ENCODE measurements around the gene BMPR1A. TPM values are rescaled to one million over a fixed set of nuclear protein-coding genes. Genes with fewer than 3 reads are reported as not detected.

The BMPR1A gene
- total RNA-seq, 2 donors from 2014 or later: 9.9 to 12.2 TPM

DNA sequence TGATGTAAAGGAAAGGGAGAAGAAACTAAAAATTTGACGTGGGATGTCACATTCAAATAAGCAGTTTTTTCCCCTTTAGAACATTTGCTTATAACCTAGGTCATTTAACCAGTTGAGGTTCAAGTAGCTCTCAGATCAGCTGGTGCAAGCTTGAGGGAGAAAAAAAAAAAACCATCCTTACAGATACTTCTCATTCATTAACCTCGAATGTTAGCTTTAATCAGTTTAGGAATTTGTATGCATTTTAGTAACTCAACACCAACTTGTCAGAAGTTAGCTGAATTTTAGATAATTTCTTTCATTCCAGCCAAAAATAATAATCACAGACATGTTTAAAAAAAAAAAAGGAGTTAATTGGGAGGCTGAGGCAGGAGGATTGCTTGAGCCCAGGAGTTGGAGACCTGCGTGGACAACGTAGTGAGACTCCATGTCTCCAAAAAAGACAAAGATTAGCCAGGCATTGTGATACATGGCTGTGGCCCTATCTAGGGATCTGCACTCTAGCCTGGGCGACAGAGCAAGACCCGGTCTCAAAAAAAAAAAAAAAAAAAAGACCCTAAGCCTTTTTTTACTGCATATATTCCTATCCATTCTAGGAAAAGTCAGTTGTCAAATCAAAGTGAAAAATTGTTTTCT is 46.2 kb downstream of the BMPR1A start:
- intact Hi-C loops (cut with DNase I): no loop called here
- DNase-seq (no peak), ATAC-seq (no peak)
- Histone ChIP-seq H3K4me1 (no peaks in the 10 kb centered on the region), H3K36me3 (replicated peaks in 1 of 2; ENCODE audit: insufficient read depth in 1 of 2, low read depth in 2 of 2) (no peaks in the 10 kb centered on the region), H3K4me3 (no peak overlapping the region), H3K27ac (no peak overlapping the region), H3K9me3 (no peaks in the 10 kb centered on the region), H3K27me3 (no peaks in the 10 kb centered on the region)
- 77 to 80% methylated on average over 6 of the region's 6 CpGs for WGBS, 2 donors
- TF ChIP-seq, protein P1, sequence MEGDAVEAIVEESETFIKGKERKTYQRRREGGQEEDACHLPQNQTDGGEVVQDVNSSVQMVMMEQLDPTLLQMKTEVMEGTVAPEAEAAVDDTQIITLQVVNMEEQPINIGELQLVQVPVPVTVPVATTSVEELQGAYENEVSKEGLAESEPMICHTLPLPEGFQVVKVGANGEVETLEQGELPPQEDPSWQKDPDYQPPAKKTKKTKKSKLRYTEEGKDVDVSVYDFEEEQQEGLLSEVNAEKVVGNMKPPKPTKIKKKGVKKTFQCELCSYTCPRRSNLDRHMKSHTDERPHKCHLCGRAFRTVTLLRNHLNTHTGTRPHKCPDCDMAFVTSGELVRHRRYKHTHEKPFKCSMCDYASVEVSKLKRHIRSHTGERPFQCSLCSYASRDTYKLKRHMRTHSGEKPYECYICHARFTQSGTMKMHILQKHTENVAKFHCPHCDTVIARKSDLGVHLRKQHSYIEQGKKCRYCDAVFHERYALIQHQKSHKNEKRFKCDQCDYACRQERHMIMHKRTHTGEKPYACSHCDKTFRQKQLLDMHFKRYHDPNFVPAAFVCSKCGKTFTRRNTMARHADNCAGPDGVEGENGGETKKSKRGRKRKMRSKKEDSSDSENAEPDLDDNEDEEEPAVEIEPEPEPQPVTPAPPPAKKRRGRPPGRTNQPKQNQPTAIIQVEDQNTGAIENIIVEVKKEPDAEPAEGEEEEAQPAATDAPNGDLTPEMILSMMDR (IDR thresholded peaks at IDR 0.05): no peak
- no peak for TF ChIP-seq POLR2A (IDR thresholded peaks at IDR 0.05)

DNA sequence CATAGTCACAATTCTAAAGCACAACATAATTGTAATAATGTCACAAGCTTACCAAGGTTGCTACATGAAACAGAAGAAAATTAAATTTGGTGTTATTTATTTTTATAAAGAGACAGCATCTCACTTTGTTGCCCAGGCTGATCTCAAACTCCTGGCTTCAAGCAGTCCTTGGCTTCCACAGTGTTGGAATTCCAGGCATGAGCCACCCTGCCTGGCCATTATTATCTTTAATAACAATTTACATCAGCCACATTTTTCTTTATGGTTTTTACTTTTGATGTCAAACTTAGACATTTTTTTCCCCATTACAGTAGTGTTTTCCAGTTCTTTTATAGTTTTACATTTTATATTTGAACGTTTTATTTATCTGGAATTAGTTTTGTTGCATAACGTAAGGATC is 46.7 kb downstream of the BMPR1A start:
- intact Hi-C loops (cut with DNase I): no loop called here
- Histone ChIP-seq H3K27me3 (no peaks in the 10 kb centered on the region), H3K4me3 (no peak overlapping the region), H3K27ac (no peak overlapping the region), H3K36me3 (replicated peaks in 1 of 2; ENCODE audit: insufficient read depth in 1 of 2, low read depth in 2 of 2) (no peaks in the 10 kb centered on the region), H3K9me3 (no peaks in the 10 kb centered on the region), H3K4me1 (no peaks in the 10 kb centered on the region)
- 85 to 86% methylated on average over 2 of the region's 2 CpGs for WGBS, 2 donors
- TF ChIP-seq, protein P1 (IDR thresholded peaks at IDR 0.05): no peak
- TF ChIP-seq POLR2A (IDR thresholded peaks at IDR 0.05): no peak
- ATAC-seq (no peak), DNase-seq (no peak)

DNA sequence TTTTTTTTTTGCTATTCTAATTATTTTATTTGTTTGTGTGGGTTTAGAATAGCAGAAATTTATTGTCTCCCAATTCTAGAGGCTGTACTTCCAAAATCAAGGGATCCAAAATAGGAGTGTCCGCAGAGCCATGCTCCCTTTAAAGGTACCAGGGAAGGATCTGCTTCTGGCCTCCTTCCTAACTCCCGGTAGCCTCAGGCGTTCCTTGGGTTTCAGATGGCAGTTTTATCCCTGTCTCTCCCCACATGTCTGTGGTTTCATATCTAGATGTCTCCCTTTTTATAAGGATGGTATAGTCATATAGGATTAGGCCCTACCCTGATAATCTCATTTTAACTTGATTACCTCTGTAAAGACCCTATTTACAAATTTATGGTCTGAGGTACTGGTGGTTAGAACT is 48.4 kb downstream of the BMPR1A start:
- H3K4me3 ChIP-seq: no peak overlapping the region
- H3K36me3 ChIP-seq (replicated peaks in 1 of 2; ENCODE audit: insufficient read depth in 1 of 2, low read depth in 2 of 2): no peaks in the 10 kb centered on the region
- no peaks in the 10 kb centered on the region for H3K9me3 ChIP-seq
- H3K4me1 ChIP-seq: no peaks in the 10 kb centered on the region
- 100% methylated on average over 3 of the region's 3 CpGs for WGBS, 2 donors
- ATAC-seq (no peak), DNase-seq (no peak)
- intact Hi-C loops (cut with DNase I): no loop called here
- TF ChIP-seq, protein P1 (IDR thresholded peaks at IDR 0.05): no peak
- no peak for TF ChIP-seq POLR2A (IDR thresholded peaks at IDR 0.05)
- H3K27me3 ChIP-seq: no peaks in the 10 kb centered on the region
- no peak overlapping the region for H3K27ac ChIP-seq

DNA sequence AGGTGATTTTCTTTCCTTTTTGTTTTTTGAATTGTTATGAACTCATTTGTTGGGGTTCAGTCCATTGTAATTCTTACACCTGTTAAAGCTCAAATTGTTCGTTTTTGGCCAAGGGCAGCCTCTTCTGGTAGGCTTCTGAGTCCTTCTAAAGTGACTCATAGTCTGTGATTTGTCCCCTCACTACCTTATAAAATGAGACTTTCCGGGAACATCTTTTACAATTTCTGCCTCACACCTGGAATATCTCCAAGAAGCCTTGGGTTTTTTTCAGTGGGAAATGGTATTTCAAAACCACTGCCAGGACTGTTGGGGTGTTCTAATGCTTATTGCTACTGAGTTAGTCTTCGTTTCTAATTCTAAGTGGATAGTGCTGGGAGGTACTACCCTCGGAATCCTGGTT is 56.7 kb downstream of the BMPR1A start:
- 69 to 71% methylated on average over 4 of the region's 4 CpGs for WGBS, 2 donors
- Histone ChIP-seq H3K9me3 (no peaks in the 10 kb centered on the region), H3K4me3 (no peak overlapping the region), H3K27ac (no peak overlapping the region), H3K27me3 (no peaks in the 10 kb centered on the region), H3K36me3 (replicated peaks in 1 of 2; ENCODE audit: insufficient read depth in 1 of 2, low read depth in 2 of 2) (no peaks in the 10 kb centered on the region), H3K4me1 (peaks cover 7% of the 10 kb centered on the region)
- no peak for ATAC-seq
- no peak for DNase-seq
- intact Hi-C loops (cut with DNase I): no loop called here
- no peak for TF ChIP-seq POLR2A (IDR thresholded peaks at IDR 0.05)
- TF ChIP-seq, protein P1 (IDR thresholded peaks at IDR 0.05): no peak

DNA sequence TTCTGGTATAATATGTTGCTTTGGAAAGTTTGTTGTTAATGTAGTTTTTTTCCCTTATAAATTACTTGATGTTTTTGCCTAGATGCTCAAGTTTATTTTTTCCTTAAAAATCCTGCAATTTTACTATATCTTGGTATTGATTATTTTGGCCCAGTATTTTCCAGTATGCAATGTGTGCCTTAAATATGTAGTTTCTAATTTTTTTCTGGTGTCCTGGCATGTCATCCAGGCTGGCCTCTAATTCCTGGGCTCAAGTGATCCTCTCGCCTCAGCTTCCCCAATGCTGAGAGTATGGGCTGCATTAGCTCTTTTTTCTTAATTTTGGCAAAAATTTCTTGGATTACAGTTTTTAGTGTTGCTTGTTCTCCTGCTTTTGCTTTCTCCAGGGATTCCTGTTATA is 57.6 kb downstream of the BMPR1A start:
- 96 to 100% methylated on average over 1 of the region's 1 CpG for WGBS, 2 donors
- H3K4me1 ChIP-seq: peaks cover 7% of the 10 kb centered on the region
- H3K36me3 ChIP-seq (replicated peaks in 1 of 2; ENCODE audit: insufficient read depth in 1 of 2, low read depth in 2 of 2): no peaks in the 10 kb centered on the region
- intact Hi-C loops (cut with DNase I): no loop called here
- H3K9me3 ChIP-seq: no peaks in the 10 kb centered on the region
- H3K4me3 ChIP-seq: no peak overlapping the region
- no peak for ATAC-seq
- H3K27ac ChIP-seq: no peak overlapping the region
- TF ChIP-seq POLR2A (IDR thresholded peaks at IDR 0.05): no peak
- TF ChIP-seq, protein P1 (IDR thresholded peaks at IDR 0.05): no peak
- no peaks in the 10 kb centered on the region for H3K27me3 ChIP-seq
- DNase-seq: no peak

Data from body of pancreas (tissue), 4 donors.